ENCODE results near the gene CYP1A1. TPM values are rescaled to one million over a fixed set of nuclear protein-coding genes. Genes with fewer than 3 reads are reported as not detected.

Gene CYP1A1
- total RNA-seq, 2 donors from 2014 or later = 0.48 TPM; not detected in 1

DNA sequence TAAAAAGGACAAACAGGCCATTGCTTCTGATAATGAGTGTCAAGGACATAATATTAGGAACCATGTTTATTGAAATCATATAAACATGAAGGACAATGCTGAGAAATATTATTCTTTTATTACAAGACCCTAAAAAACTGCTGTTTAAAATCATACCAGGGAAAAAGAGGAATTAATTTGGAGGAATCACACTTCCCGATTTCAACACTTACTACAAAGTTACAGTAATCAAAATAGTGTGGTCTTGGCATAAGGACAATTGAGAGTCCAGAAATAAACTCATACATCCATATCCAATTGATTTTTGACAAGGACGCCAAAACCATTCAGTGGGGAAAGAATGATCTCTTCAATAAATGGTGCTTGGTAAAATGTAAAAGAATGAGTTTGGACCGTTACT is 13.0 kb downstream of the CYP1A1 start:
- intact Hi-C loops (cut with DNase I) = no loop called here
- DNase-seq (ENCODE audit: low spot score) = no peak

DNA sequence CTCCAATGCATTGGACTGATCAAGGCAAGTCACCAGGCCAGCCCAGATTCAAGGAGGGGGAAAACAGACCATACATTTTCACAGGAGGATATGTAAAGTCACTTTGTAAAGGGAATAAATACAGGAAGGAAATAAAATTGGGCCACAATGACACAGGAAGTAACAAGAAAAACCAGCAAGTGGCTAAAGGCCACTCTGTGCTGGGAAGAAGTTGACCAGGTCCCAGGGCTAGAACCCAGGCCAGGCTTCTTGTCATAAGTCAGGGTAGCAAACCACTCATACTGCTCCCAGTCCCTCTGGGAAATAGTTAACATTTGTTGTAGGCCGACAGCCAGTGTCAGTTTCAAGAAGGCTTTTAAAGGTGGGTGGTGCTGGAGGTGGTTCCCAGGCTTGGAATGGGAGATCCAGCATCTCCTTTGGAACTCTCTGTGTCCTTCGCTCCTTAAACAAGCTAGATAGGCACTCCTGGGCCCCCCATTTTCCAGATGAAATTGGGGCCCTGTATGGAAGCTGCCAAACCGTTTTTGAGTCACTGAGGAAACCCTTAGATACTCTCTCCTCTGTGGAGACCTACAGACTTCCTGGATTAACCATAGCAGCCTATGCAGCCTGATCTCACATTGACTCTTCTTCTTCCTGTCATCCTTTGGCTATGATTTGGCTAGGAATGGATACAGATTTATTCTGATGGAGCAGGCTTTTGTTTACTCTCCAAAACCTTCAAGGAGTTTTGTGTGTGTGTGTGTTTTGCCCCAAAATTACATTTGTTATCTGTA is 14.8 kb downstream of the CYP1A1 start:
- no peak for DNase-seq (ENCODE audit: low spot score)
- intact Hi-C loops (cut with DNase I) = no loop called here

DNA sequence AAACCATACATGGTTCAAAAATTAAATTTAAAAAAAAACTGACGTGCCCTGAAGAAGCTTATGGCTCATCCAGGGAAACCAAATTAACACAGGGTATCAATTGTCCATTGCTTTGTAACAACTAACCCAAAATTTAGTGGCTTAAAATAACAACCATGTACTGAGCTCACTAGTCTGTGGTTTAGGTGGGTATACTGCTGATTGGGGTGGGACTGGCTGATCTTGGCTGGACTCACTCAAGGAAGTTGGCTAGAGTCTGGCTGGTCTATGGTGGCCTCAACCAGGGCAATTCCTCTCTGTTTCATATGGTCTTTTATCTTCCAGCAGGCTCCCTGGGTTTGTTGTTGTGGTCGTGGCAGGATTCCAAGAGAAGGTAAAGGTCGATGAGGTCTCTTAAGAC is 15.4 kb downstream of the CYP1A1 start:
- intact Hi-C loops (cut with DNase I) = no loop called here
- DNase-seq (ENCODE audit: low spot score) = no peak

DNA sequence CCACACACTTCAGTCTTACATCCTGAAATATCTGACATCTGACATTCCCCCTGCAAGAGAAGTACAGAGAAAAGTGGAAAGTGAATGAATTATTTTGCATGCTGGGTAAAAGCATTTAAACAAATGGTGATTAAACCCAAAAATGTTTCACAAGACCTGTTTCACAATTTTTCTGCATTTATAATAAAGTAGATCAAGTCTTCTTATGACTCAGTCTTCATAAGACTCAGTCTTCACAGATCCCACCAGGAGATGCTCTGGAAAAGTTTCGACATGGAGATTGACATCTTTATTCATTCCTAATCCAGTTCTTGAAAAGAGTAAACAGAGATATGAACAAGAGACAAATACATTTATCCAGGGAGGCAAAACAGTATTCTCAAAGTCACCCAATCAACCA is 16.3 kb downstream of the CYP1A1 start:
- no peak for DNase-seq (ENCODE audit: low spot score)
- intact Hi-C loops (cut with DNase I) = no loop called here

DNA sequence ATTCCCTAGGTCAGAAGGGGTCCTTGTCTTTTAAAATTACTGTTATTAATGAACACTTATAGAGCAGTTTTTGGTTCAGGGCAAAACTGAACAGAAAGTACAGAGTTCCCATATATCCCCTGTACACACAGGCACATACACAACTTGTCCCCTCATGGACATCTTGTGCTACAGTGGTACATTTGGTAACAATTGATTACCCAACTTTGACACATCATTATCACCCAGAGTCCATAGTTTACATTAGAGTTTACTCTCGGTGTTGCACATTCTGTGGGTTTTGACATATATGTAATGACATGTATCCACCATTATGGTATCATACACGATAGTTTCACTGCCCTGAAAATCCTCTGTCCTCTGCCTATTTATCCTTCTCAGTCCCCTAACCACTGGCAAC is 28.5 kb downstream of the CYP1A1 start:
- DNase-seq (ENCODE audit: low spot score) = no peak

DNA sequence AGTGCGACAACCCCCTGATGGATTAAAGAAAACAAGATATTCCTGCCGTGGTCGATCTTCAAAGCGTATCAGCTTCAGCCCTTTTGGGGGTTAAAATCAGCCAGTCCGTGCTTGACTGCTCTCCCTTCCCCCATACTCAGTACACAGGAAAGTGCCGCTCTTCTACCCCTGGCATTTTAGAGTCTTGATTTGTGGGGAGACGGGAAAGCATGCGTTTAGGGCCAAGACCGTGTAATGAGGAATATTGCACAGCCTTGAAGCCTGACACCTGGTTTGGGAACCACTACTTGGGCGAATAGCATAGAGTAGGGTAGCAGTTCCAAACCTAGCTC is 29.0 kb downstream of the CYP1A1 start:
- intact Hi-C loops (cut with DNase I) = no loop called here
- DNase-seq (ENCODE audit: low spot score) = no peak

More for the DNA sequence above, 28.5 kb downstream of the CYP1A1 start:
- intact Hi-C loops (cut with DNase I) = no loop called here

DNA sequence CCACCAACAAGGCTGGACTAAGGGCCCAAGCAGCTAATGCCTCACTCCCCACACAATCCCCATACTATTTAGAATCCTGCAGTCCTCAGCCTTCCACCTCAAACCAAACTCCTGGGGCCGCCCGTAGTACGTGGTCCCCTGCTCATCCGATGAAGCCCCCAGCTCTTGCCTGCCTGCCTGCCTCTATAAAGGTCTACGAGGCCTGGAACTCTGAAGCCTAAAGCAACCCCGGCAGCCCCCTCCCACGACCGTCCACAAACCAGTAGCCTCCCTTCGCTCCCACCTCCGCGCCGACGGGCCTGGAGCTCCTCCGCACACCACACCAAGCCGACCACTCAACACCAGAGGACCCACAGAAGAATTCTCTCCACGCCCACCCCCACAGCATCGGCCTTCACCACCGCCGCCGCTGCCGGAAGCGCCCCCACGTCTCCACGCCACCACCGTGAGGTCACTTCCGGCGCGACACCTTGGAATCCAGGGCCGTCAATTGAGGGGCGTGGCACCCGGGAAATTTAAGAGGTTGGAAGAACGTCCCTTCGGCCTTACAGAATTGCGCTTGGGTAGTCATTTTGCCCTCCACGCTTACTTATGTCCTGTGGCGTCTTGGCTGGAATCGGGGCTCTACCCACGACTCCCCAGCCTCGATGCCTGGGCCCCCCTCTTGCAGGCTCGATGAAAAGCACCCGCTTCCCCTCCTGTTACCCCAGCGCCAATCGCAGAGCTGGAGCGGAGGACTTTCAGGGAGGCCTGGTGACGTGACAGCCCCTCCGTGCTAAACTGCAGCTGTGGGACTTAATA is 29.5 kb downstream of the CYP1A1 start, which contains the start of gene EDC3:
Gene EDC3, minus strand, starts transcription at position 428 of the 801 bp plus-strand sequence. CDS start 20,900 bp downstream, outside the sequence.
- intact Hi-C loops (cut with DNase I) = no loop called here
- peak; percentile 96 for DNase-seq (ENCODE audit: low spot score)

DNA sequence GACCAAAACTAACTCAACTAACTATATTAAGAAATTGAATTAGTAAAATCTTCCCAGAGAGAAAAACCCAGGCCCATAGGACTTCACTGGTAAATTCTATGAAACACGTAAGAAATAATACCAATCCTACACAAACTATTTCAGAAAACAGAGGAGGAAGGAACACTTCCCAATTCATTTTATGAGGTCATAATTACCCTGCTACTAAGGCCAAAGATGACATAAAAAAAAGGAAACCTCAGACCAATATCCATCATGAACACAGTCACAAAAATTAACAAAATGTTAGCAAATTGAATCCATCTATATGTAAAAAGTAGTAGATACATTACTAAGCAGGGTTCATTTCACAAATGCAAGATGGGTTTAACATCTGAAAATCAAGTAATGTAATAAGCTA is 33.0 kb downstream of the CYP1A1 start:
- intact Hi-C loops (cut with DNase I) = no loop called here

DNA sequence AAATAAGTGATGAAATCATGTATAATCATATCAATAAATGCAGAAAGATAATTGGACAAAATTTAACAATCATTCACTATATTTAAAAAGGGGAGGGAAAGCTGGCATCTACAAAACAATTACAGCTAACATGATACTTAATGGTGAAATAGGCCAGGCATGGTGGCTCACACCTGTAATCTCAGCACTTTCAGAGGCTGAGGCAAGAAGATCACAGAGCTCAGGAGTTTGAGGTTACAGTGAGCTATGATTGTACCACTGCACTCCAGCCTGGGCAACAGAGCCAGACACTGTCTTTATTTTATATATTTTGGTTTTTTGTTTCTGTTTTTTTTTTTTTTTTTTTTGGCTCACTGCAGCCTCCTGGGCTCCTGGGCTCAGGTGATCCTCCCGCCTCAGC is 41.6 kb downstream of the CYP1A1 start:
- intact Hi-C loops (cut with DNase I) = no loop called here
- DNase-seq (ENCODE audit: low spot score) = no peak

More for the DNA sequence above, 33.0 kb downstream of the CYP1A1 start:
- no peak for DNase-seq (ENCODE audit: low spot score)

DNA sequence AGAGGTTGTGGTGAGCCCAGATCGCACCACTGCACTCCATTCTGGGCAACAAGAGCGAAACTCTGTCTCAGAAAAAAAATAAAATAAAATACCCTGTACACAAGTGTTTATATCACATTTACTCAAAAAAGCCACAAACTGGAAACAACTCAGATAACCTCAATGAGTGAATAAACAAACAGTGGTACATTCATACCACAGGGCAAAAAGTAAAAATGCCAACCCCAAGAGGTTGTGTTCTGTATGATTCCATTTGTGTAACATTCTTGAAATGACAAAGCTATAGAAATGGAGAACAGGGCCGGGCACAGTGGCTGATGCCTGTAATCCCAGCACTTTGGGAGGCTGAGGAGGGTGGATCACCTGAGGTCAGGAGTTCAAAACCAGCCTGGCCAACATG is 42.4 kb downstream of the CYP1A1 start:
- no peak for DNase-seq (ENCODE audit: low spot score)
- intact Hi-C loops (cut with DNase I) = no loop called here

DNA sequence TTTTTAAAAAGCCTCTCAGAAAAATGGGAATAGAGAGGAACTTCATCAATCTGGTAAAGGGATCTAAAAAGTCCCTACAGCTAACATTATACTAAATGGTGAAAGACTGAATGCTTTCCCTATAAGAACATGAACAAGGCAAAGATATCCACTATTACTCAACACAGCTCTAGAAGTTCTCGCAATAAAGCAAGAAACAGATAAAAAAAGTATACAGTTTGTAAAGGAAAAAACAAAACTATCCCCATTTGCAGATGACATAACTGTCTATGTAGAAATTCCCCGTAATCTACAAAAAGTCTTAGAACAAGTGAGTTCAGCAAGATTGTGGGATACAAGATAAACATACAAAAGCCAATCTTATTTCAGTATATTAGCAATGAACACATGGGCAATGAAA is 44.9 kb downstream of the CYP1A1 start:
- intact Hi-C loops (cut with DNase I) = no loop called here
- no peak for DNase-seq (ENCODE audit: low spot score)

DNA sequence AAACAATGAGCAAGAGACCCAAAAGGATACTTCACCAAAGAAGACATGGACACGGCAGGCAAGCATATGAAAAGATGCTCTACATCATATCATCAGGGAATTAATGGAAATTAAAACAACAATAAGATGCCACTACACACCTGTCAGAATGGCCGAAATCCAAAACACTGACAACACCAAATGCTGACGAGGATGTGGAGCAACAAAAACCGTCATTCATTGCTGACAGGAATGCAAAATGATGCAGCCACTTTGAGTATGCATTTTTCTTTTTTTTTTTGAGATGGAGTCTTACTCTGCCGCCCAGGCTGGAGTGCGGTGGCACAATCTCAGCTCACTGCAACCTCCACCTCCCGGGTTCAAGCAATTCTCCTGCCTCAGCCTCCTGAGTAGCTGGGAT is 48.5 kb downstream of the CYP1A1 start:
- no peak for DNase-seq (ENCODE audit: low spot score)
- intact Hi-C loops (cut with DNase I) = no loop called here

DNA sequence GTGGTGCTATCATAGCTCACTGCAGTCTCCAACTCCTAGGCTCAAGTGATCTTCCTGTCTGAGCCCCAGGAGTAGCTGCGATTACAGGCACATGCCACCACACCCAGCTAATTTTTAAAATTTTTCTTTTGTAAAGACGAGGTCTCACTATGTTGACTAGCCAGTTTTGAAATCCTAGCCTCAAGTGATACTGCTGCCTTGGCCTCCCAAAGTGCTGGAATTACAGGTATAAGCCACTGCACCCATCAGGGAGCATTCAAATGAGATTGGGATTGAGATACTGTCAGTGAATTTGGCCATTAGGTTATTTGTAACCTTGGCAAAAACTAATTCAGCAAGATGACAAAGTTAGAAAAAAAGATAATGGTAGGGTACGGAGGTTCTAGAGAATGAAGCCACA is 51.2 kb downstream of the CYP1A1 start:
- DNase-seq (ENCODE audit: low spot score) = no peak
- intact Hi-C loops (cut with DNase I) = no loop called here

DNA sequence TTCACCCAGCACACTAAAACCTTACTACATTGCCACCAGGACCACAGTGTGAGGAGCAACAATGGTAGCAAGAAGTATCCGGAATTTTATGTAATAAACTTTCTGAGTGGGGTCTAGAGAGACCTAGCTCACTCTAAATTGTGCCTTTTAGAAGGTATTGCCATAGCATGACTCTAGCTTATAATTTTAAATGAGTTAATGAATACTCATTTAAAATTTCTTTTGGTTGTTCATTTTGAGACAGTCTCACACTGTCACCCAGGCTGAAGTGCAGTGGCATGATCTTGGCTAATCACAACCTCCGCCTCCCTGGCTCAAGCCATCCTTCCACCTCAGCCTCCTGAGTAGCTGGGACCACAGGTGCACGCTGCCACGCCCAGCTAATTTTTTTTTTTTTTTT is 55.7 kb downstream of the CYP1A1 start:
- intact Hi-C loops (cut with DNase I) = no loop called here
- DNase-seq (ENCODE audit: low spot score) = no peak

Other genes with a start within 250 kb of the CYP1A1 start
- gene ARID3B, start 184.3 kb downstream of the CYP1A1 start, total RNA-seq = 1 to 10 TPM; 4.2 to 4.9 TPM
- gene CLK3, start 109.7 kb downstream of the CYP1A1 start, total RNA-seq = 10 to 100 TPM; 37.7 to 42.3 TPM
- gene EDC3, start 29.5 kb downstream of the CYP1A1 start, total RNA-seq = 10 to 100 TPM; 21.8 to 22.1 TPM
- not detected for gene CYP1A2, start 23.3 kb upstream of the CYP1A1 start, total RNA-seq
- gene CSK, start 56.6 kb upstream of the CYP1A1 start, total RNA-seq = 10 to 100 TPM; 29.6 to 31.8 TPM
- gene LMAN1L, start 87.3 kb upstream of the CYP1A1 start, total RNA-seq = not detected
- not detected for gene CPLX3, start 101.1 kb upstream of the CYP1A1 start, total RNA-seq
- 10 to 100 TPM; 19.1 to 21.8 TPM for gene ULK3, start 117.6 kb upstream of the CYP1A1 start, total RNA-seq
- 10 to 100 TPM; 65.1 to 65.6 TPM for gene SCAMP2, start 147.8 kb upstream of the CYP1A1 start, total RNA-seq
- gene MPI, start 164.5 kb upstream of the CYP1A1 start, total RNA-seq = 10 to 100 TPM; 22.4 to 26.5 TPM
- gene FAM219B, start 181.3 kb upstream of the CYP1A1 start, total RNA-seq = 10 to 100 TPM; 61.5 to 81.0 TPM
- gene COX5A, start 212.5 kb upstream of the CYP1A1 start, total RNA-seq = 100 to 1,000 TPM in 1 of 2 donors, 10 to 100 TPM in 1; 90.6 to 101 TPM
- 1 to 10 TPM; 7.5 to 9.3 TPM for gene RPP25, start 231.2 kb upstream of the CYP1A1 start, total RNA-seq